K562 (cell line): Measurements from ENCODE around the gene TFF3. TPM values are rescaled to one million over a fixed set of nuclear protein-coding genes. Genes with fewer than 3 reads are reported as not detected.

Source experiments
- ATAC-seq: fragments of 200-7000 bp; cut with Tn5 transposase; 3 replicates; pipeline ENCODE4 v1.9.1; 2020; ENCODE audit warnings: moderate library complexity
- BruUV-seq: library from RNA; stranded (reverse); fragments of 400-500 nt; replicated peaks from 2 replicates; lab custom pipeline; 2021; lab: Mats Ljungman, UMichigan
- CTCF ChIA-PET: fragments of 300-600 bp; formaldehyde crosslinking; extraction: SDS; loops from one replicate; lab custom pipeline; 2021; ENCODE audit warnings: low intra/inter-chr PET ratio; lab: Yijun Ruan, JAX
- POLR2A ChIA-PET: fragments of 300-600, 350-650 bp; sonication (Branson Sonifier 250); formaldehyde crosslinking; extraction: SDS; loops from one replicate; lab custom pipeline; 2021; ENCODE audit warnings: antibody characterized with exemption, inconsistent platforms; lab: Yijun Ruan, JAX
- DNase-seq, 4 experiments: peaks; one replicate each; pipeline versions ENCODE4 v3.0.0 to v3.0.0-alpha.2; 2011 to 2018; ENCODE audit warnings: low spot score in 3 of 4, mixed read lengths in 3 of 4; ENCODE audit errors: extremely low read depth in 1 of 4
- FAIRE-seq: peaks from 2 replicates; lab custom pipeline; 2011; peaks lifted over from hg19 to GRCh38; lab: Jason Lieb, UNC
- H2AFZ ChIP-seq: 2 replicates; pipeline ENCODE4 v1.6.0; 2011; ENCODE audit warnings: low read depth, low read length, control low read depth, inconsistent platforms
- H3K27ac ChIP-seq: fragments of 200-600 bp; 3 replicates; pipeline ENCODE4 v1.8.0; 2011; ENCODE audit warnings: low read depth, mild to moderate bottlenecking, control low read depth, inconsistent platforms, low read length, moderate library complexity, mixed read lengths; ENCODE audit errors: extremely low read depth
- H3K27me3 ChIP-seq, 2 experiments: fragments of 300-600 bp in 1 of 2; 2 replicates in 1 of 2; 3 replicates in 1 of 2; pipeline versions ENCODE4 v1.6.0 to v1.8.0; 2011; ENCODE audit warnings: inconsistent platforms in 2 of 2, low read length in 2 of 2, mild to moderate bottlenecking in 1 of 2, mixed read lengths in 1 of 2, moderate library complexity in 1 of 2; ENCODE audit not compliant: control insufficient read depth in 2 of 2, insufficient read depth in 2 of 2
- H3K36me3 ChIP-seq: fragments of 300-600 bp; 3 replicates; pipeline ENCODE4 v1.8.0; 2011; ENCODE audit warnings: mild to moderate bottlenecking, low read length, inconsistent platforms; ENCODE audit not compliant: control insufficient read depth, insufficient read depth
- H3K4me1 ChIP-seq, 2 experiments: fragments of 200-600 bp in 1 of 2; replicated peaks in 1 of 2; 2 replicates in 1 of 2; 3 replicates in 1 of 2; pipeline versions ENCODE4 v1.5.1 to v1.8.0; 2011; ENCODE audit warnings: inconsistent platforms in 2 of 2, low read length in 2 of 2, mild to moderate bottlenecking in 1 of 2, mixed read lengths in 1 of 2, moderate library complexity in 1 of 2; ENCODE audit not compliant: control insufficient read depth in 2 of 2, insufficient read depth in 2 of 2
- H3K4me2 ChIP-seq: 2 replicates; pipeline ENCODE4 v1.6.1; 2011; ENCODE audit warnings: low read length, control low read depth, inconsistent platforms, mixed read lengths; ENCODE audit not compliant: insufficient read depth
- H3K4me3 ChIP-seq: fragments of 200-600 bp; sonication (generic), shearing (Covaris generic); 2 replicates; pipeline ENCODE4 v1.5.1; 2016; ENCODE audit warnings: control low read depth, inconsistent platforms
- H3K79me2 ChIP-seq: fragments of 200-600 bp; 3 replicates; pipeline ENCODE4 v1.8.0; 2011; ENCODE audit warnings: low read length, inconsistent platforms; ENCODE audit not compliant: control insufficient read depth, insufficient read depth
- H3K9ac ChIP-seq, 2 experiments: 2 replicates each; pipeline versions ENCODE4 v1.6.0 to v1.6.1; 2011; ENCODE audit warnings: low read depth in 2 of 2, low read length in 2 of 2, control low read depth in 1 of 2, inconsistent platforms in 1 of 2, mild to moderate bottlenecking in 1 of 2, mixed read lengths in 1 of 2; ENCODE audit not compliant: insufficient read depth in 1 of 2
- H3K9me1 ChIP-seq: one replicate; pipeline ENCODE4 v1.6.0; 2011; ENCODE audit warnings: inconsistent platforms, mild to moderate bottlenecking, low read length, moderate library complexity; ENCODE audit not compliant: control insufficient read depth, insufficient read depth
- H3K9me3 ChIP-seq: replicated peaks from 2 replicates; pipeline ENCODE4 v1.5.1; 2011; ENCODE audit warnings: low read depth, low read length, inconsistent platforms; ENCODE audit not compliant: control insufficient read depth, insufficient read depth
- H4K20me1 ChIP-seq: replicated peaks from 2 replicates; pipeline ENCODE4 v1.6.1; 2011; ENCODE audit warnings: low read length, inconsistent platforms, mixed read lengths; ENCODE audit not compliant: control insufficient read depth, insufficient read depth
- ADNP ChIP-seq: fragments of 200-800 bp; sonication (Bioruptor generic); IDR thresholded peaks from 2 replicates; pipeline ENCODE4 v1.6.1; 2016; ENCODE audit warnings: missing genetic modification characterization, missing compliant biosample characterization
- ELK1 ChIP-seq: sonication (generic); formaldehyde crosslinking; IDR thresholded peaks from 2 replicates; pipeline ENCODE4 v1.8.1; 2022; ENCODE audit warnings: missing genetic modification reagents
- ESRRA ChIP-seq: fragments of 450-650 bp; IDR thresholded peaks from 2 replicates; pipeline ENCODE4 v1.6.1; 2014; ENCODE audit warnings: low read depth, mild to moderate bottlenecking, moderate library complexity, borderline replicate concordance
- FIP1L1 ChIP-seq: fragments of 200-400 bp; formaldehyde crosslinking; IDR thresholded peaks from 2 replicates; pipeline ENCODE4 v1.6.1; 2018; ENCODE audit warnings: mild to moderate bottlenecking, low read depth, low read length; ENCODE audit not compliant: poor library complexity, severe bottlenecking
- IFI16 ChIP-seq: fragments of 250-450 bp; sonication (Bioruptor Pico); IDR thresholded peaks from 2 replicates; pipeline ENCODE4 v2.1.2; 2022; ENCODE audit warnings: mild to moderate bottlenecking, inconsistent platforms
- MED1 ChIP-seq: sonication (generic); formaldehyde crosslinking; IDR thresholded peaks from 2 replicates; pipeline ENCODE4 v1.8.1; 2023; ENCODE audit warnings: missing genetic modification reagents, borderline replicate concordance
- NBN ChIP-seq: fragments of 450-650 bp; IDR thresholded peaks from 2 replicates; pipeline ENCODE4 v1.6.1; 2016; ENCODE audit warnings: low read depth, mild to moderate bottlenecking
- RBBP5 ChIP-seq: fragments of 200-600 bp; sonication (generic); IDR thresholded peaks from 2 replicates; pipeline ENCODE4 v1.6.1; 2012; ENCODE audit warnings: borderline replicate concordance, mild to moderate bottlenecking, low read length, control low read depth, inconsistent platforms; ENCODE audit not compliant: insufficient read depth, poor library complexity, severe bottlenecking
- SMAD3 ChIP-seq: fragments of 450-650 bp; formaldehyde crosslinking; conservative IDR thresholded peaks from 2 replicates; pipeline ENCODE4 v1.4.0; 2020; ENCODE audit warnings: mild to moderate bottlenecking
- TCFL5 ChIP-seq: fragments of 250-450 bp; sonication (Bioruptor Pico); conservative IDR thresholded peaks from 2 replicates; pipeline ENCODE4 v1.6.1; 2021; ENCODE audit warnings: mild to moderate bottlenecking, moderate library complexity, matching md5 sums
- ZEB2 ChIP-seq: fragments of 450-650 bp; IDR thresholded peaks from 2 replicates; pipeline ENCODE4 v1.6.1; 2016
- WGBS: fragments of 100-300 bp; shearing (Covaris generic); methylation state at CpG from one replicate; pipeline ENCODE4 v1.1.6; 2016; ENCODE audit warnings: low coverage, mixed read lengths; ENCODE audit not compliant: insufficient coverage; ENCODE audit errors: missing lambda C conversion rate; 5-methylcytosine and 5-hydroxymethylcytosine counted together
- in situ Hi-C: fragments of 300-500 bp; cut with MboI; formaldehyde crosslinking; loops from 4 replicates; pipeline ENCODE4 v1.15.0; 2018; ENCODE audit warnings: inconsistent platforms, mixed read lengths
- intact Hi-C: fragments of 100-400 bp; cut with micrococcal nuclease; formaldehyde crosslinking; loops from 2 replicates; pipeline ENCODE4 v1.14.2; 2022
- polyA plus RNA-seq, 8 experiments: library from polyadenylated mRNA; depleted of rRNA in 4 of 8; stranded (reverse) in 5 of 8; unstranded in 3 of 8; fragments of >200 nt; fragmentation: Nextera tagmentation in 2 of 8; fragmentation: Illumina TruSeq in 1 of 8; extraction: Ambion mirVana in 2 of 8; extraction: Trizol in 1 of 8; gene quantifications; 2 replicates each; pipeline versions ENCODE4 v1.2.1 to v1.2.3, GENCODE V29; 2011 to 2014; ENCODE audit warnings: inconsistent platforms in 1 of 8, missing spikeins in 1 of 8
- total RNA-seq, 7 experiments: library from RNA; depleted of rRNA in 6 of 7; stranded (reverse); fragments of >200 nt in 6 of 7; fragmentation: Illumina TruSeq in 2 of 7; extraction: Trizol in 2 of 7; gene quantifications; 2 replicates each; pipeline versions ENCODE4 v1.2.1 to v1.2.3, GENCODE V29; 2011 to 2021; ENCODE audit warnings: low replicate concordance in 1 of 7
- TF ChIP-seq, protein P1 (sequence below): sonication (generic); IDR thresholded peaks from 2 replicates; pipeline ENCODE4 v1.6.1; 2016

The TFF3 gene
- total and polyA plus RNA-seq, 9 of the 15 experiments (the other 6 are each of a cell fraction or from before 2014, with no cell fraction given), result 0.78 TPM; not detected in 8

DNA sequence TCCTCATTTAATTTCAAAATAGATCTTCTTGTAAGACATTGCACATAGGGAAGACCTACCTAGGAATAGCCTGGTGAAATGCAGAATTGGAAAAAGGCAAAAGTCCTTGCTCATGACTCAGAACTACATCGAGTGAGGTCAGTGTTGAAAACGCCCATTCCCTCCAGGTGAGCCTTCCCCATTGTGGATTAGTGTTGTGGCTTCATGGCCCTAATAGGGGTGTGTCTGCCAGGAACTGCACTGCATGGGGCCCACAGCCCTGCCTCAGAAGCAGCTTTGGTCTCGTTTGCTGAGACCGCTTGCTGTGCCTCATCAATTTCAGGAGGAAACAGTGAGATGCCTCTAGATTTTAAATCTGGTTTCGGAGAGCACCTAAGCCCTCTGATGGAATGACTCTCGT, 17.0 kb downstream of the TFF3 start:
- intact Hi-C loops, result no loop called here
- 0% methylated on average over 6 of the region's 6 CpGs for WGBS

More for the DNA sequence above, 17.0 kb downstream of the TFF3 start:
- TF ChIP-seq, protein P1, sequence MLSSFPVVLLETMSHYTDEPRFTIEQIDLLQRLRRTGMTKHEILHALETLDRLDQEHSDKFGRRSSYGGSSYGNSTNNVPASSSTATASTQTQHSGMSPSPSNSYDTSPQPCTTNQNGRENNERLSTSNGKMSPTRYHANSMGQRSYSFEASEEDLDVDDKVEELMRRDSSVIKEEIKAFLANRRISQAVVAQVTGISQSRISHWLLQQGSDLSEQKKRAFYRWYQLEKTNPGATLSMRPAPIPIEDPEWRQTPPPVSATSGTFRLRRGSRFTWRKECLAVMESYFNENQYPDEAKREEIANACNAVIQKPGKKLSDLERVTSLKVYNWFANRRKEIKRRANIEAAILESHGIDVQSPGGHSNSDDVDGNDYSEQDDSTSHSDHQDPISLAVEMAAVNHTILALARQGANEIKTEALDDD, result no peak
- TF ChIP-seq FIP1L1, result no peak
- no peak for TF ChIP-seq RBBP5
- no peak for TF ChIP-seq IFI16 (CRISPR knock-in tag)
- no peak for TF ChIP-seq ELK1 (CRISPR knock-in tag)
- TF ChIP-seq SMAD3, result no peak
- TF ChIP-seq ADNP (tag), result no peak
- TF ChIP-seq ESRRA, result no peak
- no peak for TF ChIP-seq ZEB2
- no peak for TF ChIP-seq NBN
- no peak for TF ChIP-seq MED1 (CRISPR knock-in tag)
- no peak for TF ChIP-seq TCFL5 (CRISPR knock-in tag)
- TF ChIP-seq, all 486 proteins: peak for 0
- Histone ChIP-seq H3K4me2 (no peak overlapping the region), H3K4me1 (peaks cover 0 to 8% of the 10 kb centered on the region in 2 experiments; a peak in 1 of 5 replicates), H3K9ac (no peak overlapping the region), H2AFZ (no peak overlapping the region), H3K4me3 (no peak overlapping the region), H4K20me1 (peaks cover 5% of the 10 kb centered on the region; the same call in 1 of the 2 replicates), H3K36me3 (no peaks in the 10 kb centered on the region), H3K9me1 (no peaks in the 10 kb centered on the region), H3K79me2 (no peaks in the 10 kb centered on the region), H3K27ac (no peak overlapping the region), H3K27me3 (peaks cover 60 to 82% of the 10 kb centered on the region in 2 experiments), H3K9me3 (no peaks in the 10 kb centered on the region)
- ATAC-seq (no peak), DNase-seq (no peak), FAIRE-seq (no peak)
- in situ Hi-C loops, result no loop called here
- ChIA-PET POLR2A (no interaction called here), CTCF (interaction anchor here (1.3 kb wide), 1 partner anchor 11 kb away, joined by 4 read pairs; no protein-coding TSS in a partner anchor)
- BruUV-seq, result no TSS peak
